HUES64 (cell line): ENCODE results near the gene BRSK2.
"Not testable (repeated sequence)": the region's sequence is repeated elsewhere in the genome, so short reads cannot be mapped to it uniquely, and the experiment has no call there.

ENCODE experiments used
- H3K27ac ChIP-seq: 2 replicates; pipeline ENCODE4 v1.7.0; 2013; ENCODE audit warnings: low read depth, low read length, inconsistent platforms
- H3K27me3 ChIP-seq: 2 replicates; pipeline ENCODE4 v1.6.1; 2013; ENCODE audit warnings: mild to moderate bottlenecking, low read length; ENCODE audit not compliant: insufficient read depth
- H3K36me3 ChIP-seq: 2 replicates; pipeline ENCODE4 v1.6.1; 2013; ENCODE audit warnings: mild to moderate bottlenecking, low read length; ENCODE audit not compliant: insufficient read depth
- H3K4me1 ChIP-seq: 2 replicates; pipeline ENCODE4 v1.6.1; 2013; ENCODE audit warnings: mild to moderate bottlenecking, low read length, moderate library complexity; ENCODE audit not compliant: insufficient read depth
- H3K4me3 ChIP-seq: 2 replicates; pipeline ENCODE4 v1.5.1; 2013; ENCODE audit warnings: mild to moderate bottlenecking, low read length, moderate library complexity
- H3K9ac ChIP-seq: 2 replicates; pipeline ENCODE4 v1.6.1; 2013; ENCODE audit warnings: mild to moderate bottlenecking, low read depth, low read length
- H3K9me3 ChIP-seq: 2 replicates; pipeline ENCODE4 v1.6.1; 2013; ENCODE audit warnings: low read depth, low read length; ENCODE audit not compliant: insufficient read depth
- WGBS: fragments of 150-250, 120-280 bp; methylation state at CpG from one replicate; pipeline ENCODE4 v1.1.7; 2013; ENCODE audit warnings: missing lambda C conversion rate; 5-methylcytosine and 5-hydroxymethylcytosine counted together

BRSK2 gene

DNA sequence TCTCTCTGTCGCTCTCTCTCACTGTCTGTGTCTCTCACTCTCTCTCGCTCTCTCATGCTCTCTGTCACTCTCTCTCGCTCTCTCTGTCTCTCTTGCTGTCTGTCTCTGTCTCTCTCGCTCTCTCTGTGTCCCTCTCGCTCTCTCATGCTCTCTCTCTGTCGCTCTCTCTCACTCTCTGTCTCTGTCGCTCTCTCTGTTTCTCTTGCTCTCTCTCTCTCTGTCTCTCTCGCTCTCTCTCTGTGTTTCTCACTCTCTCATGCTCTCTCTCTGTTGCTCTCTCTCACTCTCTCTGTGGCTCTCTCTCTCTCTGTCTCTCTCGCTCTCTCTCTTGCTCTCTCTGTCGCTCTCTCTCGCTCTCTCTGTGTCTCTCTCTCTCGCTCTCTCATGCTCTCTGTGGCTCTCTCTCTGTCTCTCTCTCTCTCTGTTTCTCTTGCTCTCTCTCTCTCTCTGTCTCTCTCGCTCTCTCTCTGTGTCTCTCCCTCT, 33.2 kb upstream of the BRSK2 start:
- H3K9ac ChIP-seq, result no peak overlapping the region
- no peaks in the 10 kb centered on the region for H3K4me1 ChIP-seq
- H3K36me3 ChIP-seq, result no peaks in the 10 kb centered on the region
- H3K9me3 ChIP-seq, result no peaks in the 10 kb centered on the region
- 89% methylated on average over 13 of the region's 13 CpGs for WGBS
- H3K27me3 ChIP-seq, result no peaks in the 10 kb centered on the region
- no peak overlapping the region for H3K4me3 ChIP-seq
- no peak overlapping the region for H3K27ac ChIP-seq

GRCh38 chr11:1358286-1358685, 31.4 kb upstream of the BRSK2 start:
- no peak overlapping the region for H3K4me3 ChIP-seq
- no peaks in the 10 kb centered on the region for H3K27me3 ChIP-seq
- no peaks in the 10 kb centered on the region for H3K4me1 ChIP-seq
- 90% methylated on average over 16 of the region's 16 CpGs for WGBS
- H3K27ac ChIP-seq, result no peak overlapping the region
- H3K9me3 ChIP-seq, result 0 out of 2 replicates have a peak, but pooled peaks cover 9% of the 10 kb centered on the region
- no peaks in the 10 kb centered on the region for H3K36me3 ChIP-seq
- H3K9ac ChIP-seq, result no peak overlapping the region

DNA sequence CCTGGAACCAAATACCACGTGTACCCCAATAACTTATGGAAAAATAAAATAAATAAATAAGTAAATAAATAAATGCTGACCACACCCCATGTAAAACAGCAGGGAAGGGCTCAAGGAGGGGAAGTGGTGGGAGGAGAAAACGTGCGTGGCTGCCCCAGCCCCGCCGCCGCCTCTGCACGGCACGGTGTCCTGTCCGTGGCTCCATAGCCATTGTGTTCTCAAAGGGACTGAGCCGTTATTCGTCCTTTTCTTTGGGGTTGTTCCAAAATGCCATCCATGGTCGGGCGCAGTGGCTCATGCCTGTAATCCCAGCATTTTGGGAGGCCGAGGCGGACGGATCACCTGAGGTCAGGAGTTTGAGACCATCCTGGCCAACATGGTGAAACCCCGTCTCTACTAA, 30.8 kb upstream of the BRSK2 start:
- H3K27me3 ChIP-seq, H3K4me3 ChIP-seq, H3K36me3 ChIP-seq, H3K4me1 ChIP-seq, H3K9ac ChIP-seq, H3K27ac ChIP-seq: not testable (repeated sequence)
- H3K9me3 ChIP-seq, result peaks cover 15% of the 10 kb centered on the region; the same call in 1 of the 2 replicates
- 95% methylated on average over 16 of the region's 17 CpGs for WGBS

DNA sequence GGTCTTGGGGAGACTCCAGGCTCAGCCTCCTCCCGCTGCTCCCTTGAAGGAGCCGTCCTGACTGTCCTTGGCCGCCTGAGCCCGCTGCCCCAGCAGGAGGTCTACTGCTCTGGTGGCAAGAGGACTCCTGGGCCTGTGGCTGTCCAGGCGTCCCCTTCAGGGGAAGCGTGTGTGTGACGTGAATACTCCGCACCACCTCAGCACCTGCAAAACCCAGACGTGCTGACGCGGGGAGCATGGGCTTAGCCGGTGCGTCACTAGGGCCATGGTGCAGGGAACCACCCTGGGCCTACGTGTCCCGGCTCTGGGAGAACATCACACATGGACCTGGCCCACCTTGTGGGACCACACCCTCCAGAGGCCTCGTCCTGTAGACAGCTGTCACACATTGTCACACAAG, 30.2 kb upstream of the BRSK2 start:
- 93% methylated on average over 16 of the region's 16 CpGs for WGBS
- Histone ChIP-seq H3K27me3 (no peaks in the 10 kb centered on the region), H3K27ac (no peak overlapping the region), H3K9me3 (peaks cover 21% of the 10 kb centered on the region), H3K4me1 (no peaks in the 10 kb centered on the region), H3K36me3 (no peaks in the 10 kb centered on the region), H3K9ac (no peak overlapping the region), H3K4me3 (no peak overlapping the region)

- H3K9me3 ChIP-seq, result peaks cover 28% of the 10 kb centered on the region
- no peaks in the 10 kb centered on the region for H3K36me3 ChIP-seq
- WGBS, result 92% methylated on average over 20 of the region's 20 CpGs
- no peak overlapping the region for H3K9ac ChIP-seq
- H3K4me3 ChIP-seq, result no peak overlapping the region
- no peak overlapping the region for H3K27ac ChIP-seq
- H3K4me1 ChIP-seq, result no peaks in the 10 kb centered on the region
- H3K27me3 ChIP-seq, result no peaks in the 10 kb centered on the region
Measured at GRCh38 chr11:1360181-1360834, 29.4 kb upstream of the BRSK2 start.

GRCh38 chr11:1360835-1361357, 28.8 kb upstream of the BRSK2 start:
- Histone ChIP-seq H3K4me3 (no peak overlapping the region), H3K9me3 (peaks cover 34% of the 10 kb centered on the region), H3K4me1 (no peaks in the 10 kb centered on the region), H3K27me3 (no peaks in the 10 kb centered on the region), H3K27ac (no peak overlapping the region), H3K36me3 (no peaks in the 10 kb centered on the region), H3K9ac (no peak overlapping the region)
- 91% methylated on average over 16 of the region's 16 CpGs for WGBS

DNA sequence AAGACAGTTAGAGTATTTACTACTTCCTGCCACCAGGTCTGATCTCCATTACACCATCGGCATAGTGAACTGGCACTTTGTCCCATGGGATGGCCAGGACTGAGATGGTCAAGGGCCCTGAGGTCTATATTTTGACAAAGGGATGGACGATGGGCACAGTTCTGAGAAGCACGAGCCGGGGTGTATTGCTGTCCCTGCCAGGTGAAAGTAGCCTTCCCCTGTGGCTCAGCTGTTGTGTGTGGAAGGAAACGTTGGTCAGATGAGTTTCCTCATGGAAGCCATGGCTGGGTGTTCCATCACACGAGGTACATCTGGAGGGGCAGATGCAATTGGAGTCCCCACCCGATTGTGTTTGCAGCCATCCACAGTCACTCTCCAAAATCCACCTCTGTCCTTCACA, 27.9 kb upstream of the BRSK2 start:
- Histone ChIP-seq H3K4me1 (no peaks in the 10 kb centered on the region), H3K9ac (no peak overlapping the region), H3K27ac (no peak overlapping the region), H3K9me3 (peaks cover 41% of the 10 kb centered on the region), H3K4me3 (no peak overlapping the region), H3K27me3 (no peaks in the 10 kb centered on the region), H3K36me3 (no peaks in the 10 kb centered on the region)
- WGBS, result 82% methylated on average over 7 of the region's 7 CpGs

DNA sequence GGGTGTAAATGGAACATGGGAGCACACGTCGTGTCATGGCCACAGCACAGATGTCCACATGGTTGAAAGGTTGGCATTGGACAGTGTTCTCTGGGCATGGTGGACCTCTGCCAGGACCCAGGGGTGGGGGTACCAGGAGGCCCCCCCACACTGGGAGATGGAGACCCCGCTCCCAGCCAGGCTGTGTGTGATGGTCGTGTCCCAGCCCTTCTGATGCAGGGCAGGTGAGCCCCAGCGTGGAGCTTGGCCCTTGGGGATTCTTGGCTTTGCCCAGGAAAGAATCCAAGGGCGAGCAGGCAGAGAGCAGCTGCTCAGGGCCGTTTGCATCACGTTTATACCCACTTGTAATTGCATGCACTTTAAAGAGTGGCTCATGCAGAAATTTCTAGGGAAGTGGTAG, 22.0 kb upstream of the BRSK2 start:
- Histone ChIP-seq H3K36me3 (no peaks in the 10 kb centered on the region), H3K9me3 (peaks cover 40% of the 10 kb centered on the region), H3K27me3 (no peaks in the 10 kb centered on the region), H3K4me3 (no peak overlapping the region), H3K27ac (no peak overlapping the region), H3K4me1 (no peaks in the 10 kb centered on the region), H3K9ac (no peak overlapping the region)
- WGBS, result 88% methylated on average over 8 of the region's 8 CpGs

DNA sequence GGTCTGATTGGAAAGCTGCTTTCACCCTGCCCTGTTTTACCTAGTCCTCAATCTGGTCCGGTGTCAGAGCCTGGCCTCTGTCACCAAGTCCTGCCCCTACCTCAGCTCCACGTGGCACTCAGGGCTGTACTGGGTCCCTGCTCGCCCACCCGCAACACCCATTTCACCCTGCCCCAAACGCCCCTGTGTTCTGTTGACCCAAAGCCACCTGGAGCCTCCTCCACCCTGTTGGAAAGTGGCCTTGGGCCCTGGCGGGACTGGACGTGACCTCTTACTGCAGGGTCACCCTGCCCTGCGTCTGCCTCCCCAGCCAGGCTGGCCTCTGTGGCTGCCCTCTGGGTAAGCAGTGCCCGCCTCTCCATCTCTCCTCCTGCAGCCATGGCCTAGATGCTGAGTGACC, 21.5 kb upstream of the BRSK2 start:
- Histone ChIP-seq H3K4me1 (no peaks in the 10 kb centered on the region), H3K27me3 (no peaks in the 10 kb centered on the region), H3K27ac (no peak overlapping the region), H3K9me3 (peaks cover 35% of the 10 kb centered on the region), H3K9ac (no peak overlapping the region), H3K4me3 (no peak overlapping the region), H3K36me3 (no peaks in the 10 kb centered on the region)
- WGBS, result 87% methylated on average over 9 of the region's 9 CpGs

DNA sequence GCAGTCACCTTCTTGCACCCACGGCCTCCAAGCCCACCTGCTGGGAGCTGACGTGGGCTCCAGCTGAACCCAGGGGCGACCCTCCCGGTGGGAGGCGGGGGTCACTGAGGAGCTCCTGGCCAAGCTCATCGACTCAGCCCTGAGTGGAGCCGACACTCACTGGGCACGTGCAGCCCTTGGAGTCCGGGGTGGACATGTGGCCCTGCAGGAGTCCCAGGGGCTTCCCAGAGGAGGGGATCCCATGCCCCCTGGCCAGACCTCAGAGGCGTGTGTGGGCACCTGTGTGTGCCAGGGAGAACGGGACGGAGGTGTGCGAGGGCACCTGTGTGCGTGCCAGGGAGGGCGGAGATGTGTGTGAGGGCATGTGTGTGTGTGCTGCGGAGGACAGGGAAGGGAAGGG, 20.8 kb upstream of the BRSK2 start:
- no peaks in the 10 kb centered on the region for H3K4me1 ChIP-seq
- H3K4me3 ChIP-seq, result no peak overlapping the region
- no peaks in the 10 kb centered on the region for H3K36me3 ChIP-seq
- WGBS, result 90% methylated on average over 16 of the region's 16 CpGs
- no peak overlapping the region for H3K27ac ChIP-seq
- peaks cover 27% of the 10 kb centered on the region for H3K9me3 ChIP-seq
- H3K9ac ChIP-seq, result no peak overlapping the region
- no peaks in the 10 kb centered on the region for H3K27me3 ChIP-seq

DNA sequence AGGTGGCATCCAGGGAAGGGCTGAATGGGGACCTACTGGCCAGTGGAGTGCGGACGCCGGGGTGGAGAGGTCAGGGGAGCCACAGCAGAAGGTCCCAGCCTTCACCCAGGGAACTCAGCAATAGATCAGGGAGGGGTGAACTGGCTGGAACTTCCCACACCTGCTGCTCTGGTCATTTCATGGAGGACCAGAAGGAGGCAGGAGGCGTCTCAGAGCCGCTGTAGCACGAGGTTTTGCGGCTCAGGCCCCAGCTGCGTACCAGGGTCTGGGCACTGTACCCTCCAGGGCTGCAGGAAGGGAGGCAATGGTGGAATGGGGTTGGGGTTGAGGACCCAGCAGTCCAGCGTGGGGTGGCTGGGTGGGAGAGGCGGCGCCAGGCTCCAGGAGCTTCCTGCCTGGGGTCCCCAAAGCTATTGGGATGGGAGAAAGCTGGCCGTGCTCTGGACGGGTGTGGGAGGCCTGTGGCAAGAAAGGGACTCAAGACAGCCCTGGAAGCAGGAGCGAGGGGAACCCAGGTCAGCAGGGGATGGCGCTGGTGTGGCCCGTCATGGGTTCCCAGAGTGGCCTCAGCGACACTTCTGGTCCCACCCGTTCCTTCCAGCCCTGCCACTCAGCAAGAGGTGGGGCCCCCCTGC, 20.2 kb upstream of the BRSK2 start:
- Histone ChIP-seq H3K4me3 (no peak overlapping the region), H3K27ac (no peak overlapping the region), H3K9me3 (peaks cover 22% of the 10 kb centered on the region), H3K4me1 (no peaks in the 10 kb centered on the region), H3K9ac (no peak overlapping the region), H3K36me3 (no peaks in the 10 kb centered on the region), H3K27me3 (no peaks in the 10 kb centered on the region)
- WGBS, result 92% methylated on average over 18 of the region's 18 CpGs
